Kidney glomerular epithelial cell (primary cell): ENCODE data around the gene ARID5B.
A peak's percentile ranks its signal among the peaks of the same experiment; 100 is the strongest.
"Not testable (repeated sequence)": the region's sequence is repeated elsewhere in the genome, so short reads cannot be mapped to it uniquely, and the experiment has no call there.

Experiments used
- DNase-seq: peaks from one replicate; lab custom pipeline; 2025; lab: John Stamatoyannopoulos, UW

Gene ARID5B

GRCh38 chr10:61964949-61965702 lies 63.6 kb downstream of the ARID5B start:
- DNase-seq, result no peak

DNA sequence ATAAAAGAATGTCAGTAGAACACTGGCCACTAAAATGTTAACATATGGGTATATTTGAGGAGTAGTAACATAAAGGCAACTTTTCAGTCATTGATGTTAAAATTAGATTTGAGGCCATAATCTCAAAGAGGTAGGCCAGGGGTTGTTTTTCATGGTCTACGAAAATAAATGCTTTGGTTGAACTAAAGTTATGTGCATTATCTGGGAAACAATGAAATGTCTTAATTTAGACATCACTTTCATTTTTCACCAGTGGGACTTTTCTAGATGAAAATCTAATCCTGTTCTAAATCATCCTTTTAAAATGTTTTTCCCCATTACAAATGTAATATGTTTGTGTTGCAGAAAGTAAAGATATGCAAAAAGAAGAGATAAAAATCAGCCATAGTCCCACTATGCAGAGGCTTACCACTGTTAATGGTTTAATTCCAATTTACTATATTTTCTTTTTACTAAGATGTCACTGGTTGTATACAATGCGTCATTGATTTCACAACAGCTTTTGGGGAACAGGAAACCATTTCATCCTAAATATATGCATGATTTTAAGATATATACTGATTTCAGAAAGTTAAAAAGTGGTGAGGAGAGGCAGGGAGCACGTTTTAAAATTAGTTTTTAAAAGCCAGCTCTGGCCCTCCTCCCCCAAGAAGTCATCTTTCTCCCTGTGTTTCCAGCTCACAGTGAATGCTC lies 64.3 kb downstream of the ARID5B start:
- DNase-seq, result no peak

GRCh38 chr10:61967298-61967697 lies 65.8 kb downstream of the ARID5B start:
- no peak for DNase-seq

DNA sequence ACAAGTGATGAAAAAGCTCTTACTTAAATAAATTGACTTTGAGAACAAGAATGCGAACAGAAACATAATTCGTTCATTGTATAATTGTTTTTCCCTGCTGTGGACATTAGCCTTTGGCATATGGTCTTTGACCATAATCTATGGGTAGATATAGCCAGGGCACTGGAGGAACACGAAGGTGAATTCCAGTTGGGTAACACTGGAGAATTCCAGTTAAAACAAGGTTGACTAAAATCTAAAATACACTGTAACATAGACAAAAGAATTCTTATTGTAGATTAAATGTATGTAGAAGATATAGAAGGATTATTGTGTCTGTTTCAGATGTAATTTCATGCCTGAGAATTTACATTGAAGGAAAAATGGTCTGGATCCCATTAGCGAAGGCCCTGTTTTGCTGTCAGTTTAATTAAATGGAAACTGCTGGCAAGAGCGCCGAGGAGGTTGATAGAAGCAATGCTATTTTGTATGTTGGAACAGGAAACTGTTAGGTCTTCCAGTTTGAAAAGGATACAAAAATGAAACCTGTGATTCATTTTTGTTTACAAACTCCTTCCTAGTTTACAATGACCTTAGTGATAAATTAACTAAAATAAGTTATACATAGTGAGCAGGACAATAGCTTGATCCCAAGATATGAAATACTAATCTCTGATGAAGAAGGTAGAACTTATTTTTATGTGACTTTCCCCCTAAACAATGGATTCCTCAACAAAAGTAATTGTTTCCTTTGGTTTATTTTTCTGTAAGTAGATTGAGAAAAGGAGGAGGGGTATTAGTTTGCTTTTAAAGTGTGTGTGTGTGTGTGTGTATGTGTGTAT lies 68.9 kb downstream of the ARID5B start:
- no peak for DNase-seq

DNA sequence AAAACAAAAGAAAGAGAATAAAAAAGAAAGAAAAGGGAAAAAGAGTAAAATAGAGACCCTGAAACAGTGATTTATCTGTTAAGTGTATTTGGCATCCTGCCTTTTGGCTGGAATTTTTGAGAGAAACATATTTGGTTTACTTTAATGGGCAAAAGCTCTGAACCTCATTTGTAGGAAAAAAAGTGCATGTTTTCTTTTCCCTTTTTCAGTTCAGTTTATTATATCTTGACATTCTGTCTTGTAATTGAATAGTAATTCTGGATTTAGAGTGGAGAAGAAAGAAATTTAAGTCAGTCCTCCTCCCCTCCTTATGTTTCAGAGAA lies 69.5 kb downstream of the ARID5B start:
- DNase-seq, result no peak

GRCh38 chr10:61973169-61973568 lies 71.7 kb downstream of the ARID5B start:
- DNase-seq, result no peak

DNA sequence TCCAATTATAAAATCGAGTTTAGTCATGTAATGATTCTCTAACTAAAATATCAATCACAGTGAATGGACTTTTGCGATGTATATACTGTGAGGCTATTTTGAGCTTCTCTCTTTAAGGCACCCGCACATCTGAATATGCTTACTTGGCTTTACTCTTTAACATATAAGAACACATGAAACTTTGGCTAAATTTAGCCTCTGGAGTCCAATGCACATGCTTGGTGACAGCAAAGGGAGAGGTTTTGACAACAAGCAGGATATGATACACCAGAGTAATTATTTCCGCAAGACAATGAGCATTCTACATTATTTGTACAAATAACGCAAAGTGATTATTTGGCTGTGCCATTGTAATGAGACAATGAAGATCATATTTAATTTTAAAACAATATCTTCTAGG lies 72.4 kb downstream of the ARID5B start:
- no peak for DNase-seq

DNA sequence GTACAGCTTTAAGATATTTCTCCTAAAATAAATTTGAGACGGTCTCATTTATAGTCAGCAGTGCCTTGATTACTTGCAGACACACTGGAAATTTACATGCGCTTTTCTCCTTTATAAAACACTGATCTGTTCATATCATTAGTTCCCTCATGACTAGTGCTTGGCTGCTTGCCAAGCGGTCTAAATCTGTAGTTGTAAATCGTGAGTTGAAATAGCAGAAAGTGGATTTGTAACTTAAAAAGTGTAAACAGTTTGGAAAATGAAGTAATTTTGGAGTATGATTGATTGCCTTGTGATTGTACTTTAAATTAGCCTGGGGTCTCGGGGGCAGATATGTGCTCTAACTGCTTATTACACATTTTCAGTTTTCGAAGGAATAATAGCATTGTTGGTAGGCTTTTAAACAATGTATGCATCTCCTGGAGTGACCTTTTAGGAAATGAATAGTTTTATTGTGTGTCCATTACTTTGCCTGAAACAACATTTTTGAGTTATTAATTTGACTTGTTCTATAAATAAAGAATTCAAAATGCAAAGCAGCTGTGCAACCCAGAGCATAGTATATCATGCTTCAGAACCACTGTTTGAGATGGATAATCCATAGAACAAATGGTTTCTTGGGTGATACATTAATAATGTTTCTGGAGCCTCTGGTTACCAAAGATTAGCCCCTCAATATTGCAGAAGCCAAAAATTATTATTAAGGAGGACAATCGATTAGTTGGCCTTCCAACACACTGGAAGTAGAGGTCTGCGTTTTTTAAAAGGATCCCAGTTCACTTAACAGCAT lies 73.3 kb downstream of the ARID5B start:
- peak; percentile 13 for DNase-seq

GRCh38 chr10:61975391-61975932 lies 74.0 kb downstream of the ARID5B start:
- no peak for DNase-seq

DNA sequence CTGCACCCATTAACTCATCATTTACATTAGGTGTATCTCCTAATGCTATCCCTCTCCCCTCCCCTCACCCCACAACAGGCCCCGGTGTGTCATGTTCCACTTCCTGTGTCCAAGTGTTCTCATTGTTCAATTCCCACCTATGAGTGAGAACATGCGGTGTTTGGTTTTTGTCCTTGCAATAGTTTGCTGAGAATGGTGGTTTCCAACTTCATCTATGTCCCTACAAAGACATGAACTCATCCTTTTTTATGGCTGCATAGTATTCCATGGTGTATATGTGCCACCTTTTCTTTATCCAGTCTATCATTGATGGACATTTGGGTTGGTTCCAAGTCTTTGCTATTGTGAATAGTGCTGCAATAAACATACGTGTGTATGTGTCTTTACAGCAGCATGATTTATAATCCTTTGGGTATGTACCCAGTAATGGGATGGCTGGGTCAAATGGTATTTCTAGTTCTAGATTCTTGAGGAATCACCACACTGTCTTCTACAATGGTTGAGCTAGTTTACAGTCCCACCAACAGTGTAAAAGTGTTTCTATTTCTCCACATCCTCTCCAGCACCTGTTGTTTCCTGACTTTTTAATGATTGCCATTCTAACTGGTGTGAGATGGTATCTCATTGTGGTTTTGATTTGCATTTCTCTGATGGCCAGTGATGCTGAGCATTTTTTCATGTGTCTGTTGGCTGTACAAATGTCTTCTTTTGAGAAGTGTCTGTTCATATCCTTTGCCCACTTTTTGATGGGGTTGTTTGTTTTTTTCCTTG lies 75.6 kb downstream of the ARID5B start:
- not testable (repeated sequence) for DNase-seq

DNA sequence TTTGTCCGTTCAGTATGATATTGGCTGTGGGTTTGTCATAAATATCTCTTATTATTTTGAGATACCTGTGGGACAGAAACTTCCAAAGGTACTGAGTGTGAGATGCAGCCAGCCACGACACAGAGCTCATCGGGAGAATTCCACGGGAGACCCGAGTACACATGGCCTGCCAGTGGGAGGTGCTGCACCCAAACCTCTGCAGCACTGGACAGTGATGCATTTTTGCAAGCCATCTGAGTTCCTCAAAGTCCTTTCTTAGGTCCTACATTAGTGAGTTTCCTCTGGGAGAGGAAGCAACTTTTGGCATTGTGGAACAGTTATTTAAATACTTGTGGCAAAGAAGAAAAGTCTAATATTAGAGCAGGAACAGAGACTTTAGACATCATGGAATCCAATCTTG lies 77.5 kb downstream of the ARID5B start:
- DNase-seq, result no peak

GRCh38 chr10:61981460-61981859 lies 80.0 kb downstream of the ARID5B start:
- DNase-seq, result no peak

- no peak for DNase-seq
Observed at GRCh38 chr10:61983255-61983654, 81.8 kb downstream of the ARID5B start.

DNA sequence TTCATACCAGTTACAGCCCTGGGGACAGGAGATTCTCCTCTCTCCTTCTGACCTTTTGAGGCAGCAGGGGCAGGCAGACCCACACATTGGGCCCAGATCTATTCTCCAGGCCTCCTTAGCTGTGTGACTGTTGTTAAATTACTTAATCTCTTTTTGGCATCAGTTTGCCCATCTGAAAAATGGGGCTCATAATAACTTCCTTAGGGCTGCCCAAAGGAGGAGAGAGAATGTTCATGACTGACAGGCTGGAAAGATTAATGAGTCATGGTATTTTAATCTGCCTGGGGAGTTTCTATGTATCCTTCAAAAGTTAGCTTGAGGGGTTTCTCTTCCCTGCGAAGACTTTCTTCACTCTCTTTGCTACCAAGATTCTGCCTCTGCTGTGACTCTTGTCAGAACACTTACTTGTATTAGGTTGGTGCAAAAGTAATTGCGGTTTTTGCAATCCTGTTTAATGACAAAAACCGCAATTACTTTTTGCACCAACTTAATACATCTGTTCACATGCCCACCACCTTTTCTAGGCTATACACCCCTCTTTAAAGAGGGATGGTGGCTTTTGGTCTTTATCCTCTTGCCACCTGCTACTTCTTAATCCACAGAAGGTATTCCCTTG lies 83.4 kb downstream of the ARID5B start:
- no peak for DNase-seq

- no peak for DNase-seq
Observed at GRCh38 chr10:61985715-61986114, 84.2 kb downstream of the ARID5B start.

DNA sequence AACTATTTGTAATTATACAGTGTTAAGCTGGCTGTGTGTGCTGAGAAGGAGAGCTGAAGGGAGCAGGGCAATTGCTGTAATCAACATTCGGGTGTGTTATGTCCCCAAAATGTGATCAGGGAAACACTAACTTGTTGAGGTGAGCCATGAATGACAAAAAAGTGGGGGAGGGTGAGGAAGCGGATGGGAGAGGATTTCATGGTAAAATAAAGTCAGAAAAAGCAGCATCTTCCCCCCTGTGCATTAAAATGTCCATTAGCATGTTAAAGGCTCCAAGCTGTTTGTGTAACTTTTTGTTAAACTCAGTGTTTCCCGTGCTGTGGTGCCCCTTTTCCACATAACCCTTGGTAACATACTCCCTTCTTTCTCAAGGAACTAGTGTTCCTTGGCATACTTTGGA lies 84.9 kb downstream of the ARID5B start:
- DNase-seq, result no peak

GRCh38 chr10:61986788-61987492 lies 85.4 kb downstream of the ARID5B start:
- DNase-seq, result no peak

DNA sequence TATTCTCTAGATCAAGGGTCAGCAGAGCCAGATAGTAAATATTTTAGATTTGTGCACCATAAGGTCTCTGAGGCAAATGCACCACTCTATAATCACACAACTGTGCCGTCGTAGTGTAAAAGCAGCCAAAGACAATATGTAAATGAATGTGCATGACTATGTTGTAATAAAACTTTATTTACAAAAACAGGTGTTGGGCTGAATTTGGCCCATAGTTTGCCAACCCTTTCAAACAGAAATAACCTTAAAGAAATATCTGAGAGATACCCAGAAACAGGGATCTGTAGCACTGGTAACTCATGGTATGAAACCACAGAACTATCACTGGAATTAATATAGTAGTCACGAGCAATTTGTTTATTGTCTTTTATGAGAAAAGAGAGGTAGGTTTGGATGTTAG lies 86.0 kb downstream of the ARID5B start:
- no peak for DNase-seq

DNA sequence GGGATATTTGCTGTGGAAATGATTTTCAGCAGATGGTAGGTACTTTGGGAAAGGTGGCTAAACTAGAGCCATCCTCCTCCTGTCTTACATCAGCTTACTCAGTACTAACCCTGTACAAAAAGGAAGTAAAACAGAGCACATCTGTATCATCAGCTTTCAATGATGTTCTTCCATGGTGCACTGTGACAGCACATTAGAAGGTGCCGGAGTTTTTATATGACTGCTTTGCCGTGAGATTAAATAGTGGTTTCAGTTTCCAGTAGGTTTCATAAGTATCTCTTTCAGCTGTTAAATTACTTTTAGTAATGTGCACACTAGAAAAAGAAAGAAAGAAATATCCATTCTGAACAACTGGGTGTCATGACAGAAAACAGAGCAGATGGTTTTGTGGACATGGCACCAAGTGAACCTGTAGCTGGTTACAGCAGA lies 86.5 kb downstream of the ARID5B start:
- no peak for DNase-seq
